AG04449 (cell line): ENCODE measurements around the gene BAIAP2L1.
"Not testable (repeated sequence)": the region's sequence is repeated elsewhere in the genome, so short reads cannot be mapped to it uniquely, and the experiment has no call there.

Source experiments
- CTCF ChIA-PET: fragments of 350-600 bp; formaldehyde crosslinking; extraction: SDS; loops from one replicate; lab custom pipeline; 2021; ENCODE audit warnings: antibody characterized with exemption; lab: Yijun Ruan, JAX
- POLR2A ChIA-PET: fragments of 400-600, 350-600 bp; formaldehyde crosslinking; extraction: SDS; loops from one replicate; lab custom pipeline; 2020; ENCODE audit warnings: antibody characterized with exemption, inconsistent platforms; lab: Yijun Ruan, JAX
- DNase-seq: peaks from one replicate; pipeline ENCODE4 v3.0.0-alpha.2; 2010; ENCODE audit warnings: low read depth, low spot score
- H3K4me3 ChIP-seq: 2 replicates; pipeline ENCODE4 v1.5.1; 2011; ENCODE audit warnings: low read depth, mild to moderate bottlenecking, control low read depth, low read length
- TF ChIP-seq, protein P1 (sequence below): IDR thresholded peaks from one replicate; pipeline ENCODE4 v1.5.1; 2011; ENCODE audit warnings: mild to moderate bottlenecking, moderate library complexity, low read length, control low read depth, inconsistent platforms; ENCODE audit not compliant: insufficient read depth; ENCODE audit errors: missing control alignments

Gene BAIAP2L1

DNA sequence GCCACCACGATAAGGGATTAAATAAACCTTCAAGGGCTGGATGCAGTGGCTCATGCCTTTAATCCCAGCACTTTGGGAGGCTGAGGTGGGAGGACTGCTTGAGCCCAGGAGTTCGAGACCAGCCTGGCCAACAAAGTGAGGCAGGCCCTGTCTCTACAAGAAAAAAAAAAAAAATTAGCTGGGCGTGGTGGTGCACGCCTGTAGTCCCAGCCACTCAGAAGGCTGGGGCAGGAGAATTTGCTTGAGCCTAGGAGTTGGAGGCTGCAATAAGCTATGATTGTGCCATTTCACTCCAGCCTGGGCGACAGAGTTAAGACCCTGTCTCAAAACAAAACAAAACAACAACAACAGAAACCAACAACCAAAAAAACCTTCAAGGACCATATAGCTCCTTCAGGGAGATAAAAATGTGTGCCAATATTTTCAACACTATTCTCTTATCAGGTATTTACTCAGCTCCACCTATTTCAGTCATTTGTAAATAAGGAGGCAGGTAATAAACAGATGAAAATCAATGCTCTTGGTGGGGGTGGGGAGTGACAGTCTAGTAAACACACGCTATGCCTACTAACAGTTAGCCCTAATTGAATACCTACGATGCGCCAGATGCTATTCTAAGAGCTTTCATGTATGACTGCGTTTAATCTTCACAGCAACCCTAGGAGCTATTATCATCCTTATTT is 13.2 kb downstream of the BAIAP2L1 start:
- POLR2A ChIA-PET = no interaction called here
- H3K4me3 ChIP-seq = no peak overlapping the region
- TF ChIP-seq, protein P1, sequence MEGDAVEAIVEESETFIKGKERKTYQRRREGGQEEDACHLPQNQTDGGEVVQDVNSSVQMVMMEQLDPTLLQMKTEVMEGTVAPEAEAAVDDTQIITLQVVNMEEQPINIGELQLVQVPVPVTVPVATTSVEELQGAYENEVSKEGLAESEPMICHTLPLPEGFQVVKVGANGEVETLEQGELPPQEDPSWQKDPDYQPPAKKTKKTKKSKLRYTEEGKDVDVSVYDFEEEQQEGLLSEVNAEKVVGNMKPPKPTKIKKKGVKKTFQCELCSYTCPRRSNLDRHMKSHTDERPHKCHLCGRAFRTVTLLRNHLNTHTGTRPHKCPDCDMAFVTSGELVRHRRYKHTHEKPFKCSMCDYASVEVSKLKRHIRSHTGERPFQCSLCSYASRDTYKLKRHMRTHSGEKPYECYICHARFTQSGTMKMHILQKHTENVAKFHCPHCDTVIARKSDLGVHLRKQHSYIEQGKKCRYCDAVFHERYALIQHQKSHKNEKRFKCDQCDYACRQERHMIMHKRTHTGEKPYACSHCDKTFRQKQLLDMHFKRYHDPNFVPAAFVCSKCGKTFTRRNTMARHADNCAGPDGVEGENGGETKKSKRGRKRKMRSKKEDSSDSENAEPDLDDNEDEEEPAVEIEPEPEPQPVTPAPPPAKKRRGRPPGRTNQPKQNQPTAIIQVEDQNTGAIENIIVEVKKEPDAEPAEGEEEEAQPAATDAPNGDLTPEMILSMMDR = no peak
- no peak for DNase-seq
- CTCF ChIA-PET = interaction anchor here (1.3 to 2.2 kb wide), 3 partner anchors 8 to 15 kb away, joined by 3 to 8 read pairs (median 3); no protein-coding TSS in a partner anchor

DNA sequence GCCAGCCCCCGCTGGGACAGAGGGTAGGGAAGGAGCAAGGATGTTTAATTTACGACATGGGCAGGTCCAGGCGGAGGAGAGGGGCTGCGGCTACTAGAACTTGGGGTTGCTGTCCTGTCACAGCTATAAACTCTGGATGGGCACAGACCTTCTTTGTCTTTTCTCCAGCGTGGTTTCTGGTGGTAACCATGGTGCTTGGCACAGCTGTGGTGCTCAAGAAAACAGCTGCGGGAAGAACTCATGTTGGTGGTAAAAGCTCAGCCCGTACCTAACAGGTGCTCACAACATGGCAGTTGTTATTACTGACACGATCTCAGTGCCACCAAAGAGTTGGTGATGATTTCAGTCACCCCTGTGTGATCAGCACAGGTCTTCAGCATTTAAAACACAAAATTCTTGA is 13.8 kb downstream of the BAIAP2L1 start:
- H3K4me3 ChIP-seq = no peak overlapping the region
- DNase-seq = no peak
- TF ChIP-seq, protein P1 = no peak
- POLR2A ChIA-PET = no interaction called here
- CTCF ChIA-PET = interaction anchor here (1.3 to 2.2 kb wide), 2 partner anchors 7 to 15 kb away, joined by 3 to 8 read pairs; no protein-coding TSS in a partner anchor

DNA sequence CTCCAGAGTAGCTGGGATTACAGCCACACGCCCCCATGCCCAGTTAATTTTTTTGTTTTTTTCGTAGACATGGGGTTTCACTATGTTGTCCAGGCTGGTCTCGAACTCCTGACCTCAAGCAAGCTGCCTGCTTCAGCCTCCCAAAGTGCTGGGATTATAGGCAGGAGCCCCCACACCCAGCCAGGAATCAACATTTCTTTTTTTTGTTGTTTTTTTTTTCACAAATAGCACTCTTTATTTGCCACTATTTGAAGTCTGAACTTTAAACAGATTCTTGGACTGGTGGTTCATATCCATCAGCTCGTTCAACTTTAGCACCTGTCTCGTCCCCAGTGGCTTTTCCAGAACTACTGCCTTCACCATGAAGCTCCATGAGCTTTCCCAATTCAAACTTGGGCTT is 15.4 kb downstream of the BAIAP2L1 start:
- H3K4me3 ChIP-seq, DNase-seq, CTCF ChIA-PET, POLR2A ChIA-PET: not testable (repeated sequence)

DNA sequence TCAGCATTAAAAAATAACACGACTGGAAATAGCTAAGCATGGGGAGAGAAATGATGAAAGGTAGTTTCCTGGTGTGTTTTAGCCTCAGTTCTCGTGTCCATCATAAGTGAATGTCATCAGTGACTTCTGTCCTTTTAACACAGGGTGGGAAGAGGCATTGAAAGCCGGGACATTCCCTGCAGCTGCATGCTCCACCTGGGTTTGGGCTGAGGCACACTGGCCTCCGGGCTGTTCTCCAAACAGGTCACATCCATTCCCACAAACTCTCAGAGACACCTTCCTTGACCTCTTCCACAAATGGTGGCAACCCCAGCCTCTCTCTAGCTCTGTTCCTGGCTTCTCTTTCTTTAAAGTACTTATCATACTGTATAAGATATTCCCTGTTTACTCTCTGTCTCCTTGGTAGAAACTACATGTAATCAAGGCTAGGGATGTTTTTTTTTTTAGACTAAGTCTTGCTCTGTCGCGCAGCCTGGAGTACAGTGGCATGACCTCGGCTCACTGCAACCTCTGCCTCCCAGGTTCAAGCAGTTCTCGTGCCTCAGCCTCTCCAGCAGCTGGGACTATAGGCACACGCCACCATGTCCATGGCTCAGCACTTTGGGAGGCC is 22.6 kb downstream of the BAIAP2L1 start:
- POLR2A ChIA-PET = no interaction called here
- CTCF ChIA-PET = no interaction called here
- TF ChIP-seq, protein P1 = no peak
- DNase-seq = no peak
- no peak overlapping the region for H3K4me3 ChIP-seq

DNA sequence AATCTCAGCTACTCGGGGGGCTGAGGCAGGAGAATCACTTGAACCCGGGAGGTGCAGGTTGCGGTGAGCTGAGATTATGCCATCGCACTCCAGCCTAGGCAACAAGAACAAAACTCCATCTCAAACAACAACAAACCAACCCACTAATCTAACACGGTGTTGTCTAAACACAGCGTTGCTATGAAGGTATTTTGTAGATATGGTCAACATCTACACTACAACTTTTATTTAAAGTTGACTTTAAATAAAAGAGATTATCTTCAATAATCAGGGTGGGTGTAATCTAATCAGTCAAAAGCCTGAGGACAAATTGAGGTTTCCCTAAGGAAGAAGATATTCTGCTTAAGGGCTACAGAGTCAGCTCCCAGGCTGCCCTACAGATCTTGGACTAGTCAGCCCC is 24.2 kb downstream of the BAIAP2L1 start:
- no peak overlapping the region for H3K4me3 ChIP-seq
- CTCF ChIA-PET = no interaction called here
- TF ChIP-seq, protein P1 = no peak
- POLR2A ChIA-PET = no interaction called here
- no peak for DNase-seq

DNA sequence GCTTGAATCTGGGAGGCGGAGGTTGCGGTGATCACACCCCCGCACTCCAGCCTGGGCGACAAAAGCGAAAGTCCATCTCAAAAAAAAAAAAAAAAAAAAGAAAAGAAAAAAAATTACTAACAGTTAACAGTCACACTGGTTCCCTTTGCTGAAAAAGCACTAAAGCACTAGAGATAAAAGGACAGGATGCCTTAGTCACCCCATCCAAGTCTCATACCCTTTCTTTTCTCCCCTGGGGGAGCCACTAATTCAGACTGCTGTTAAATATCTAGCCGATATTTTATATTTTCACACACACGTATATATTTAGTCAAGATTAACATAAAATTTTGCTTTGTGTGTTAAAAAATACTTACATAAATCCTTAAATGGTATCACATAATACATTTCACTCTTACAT is 25.2 kb downstream of the BAIAP2L1 start:
- no peak for DNase-seq
- H3K4me3 ChIP-seq = no peak overlapping the region
- TF ChIP-seq, protein P1 = no peak
- CTCF ChIA-PET = no interaction called here
- POLR2A ChIA-PET = interaction anchor here (0.7 kb wide), 1 partner anchor 11 kb away, joined by 3 read pairs; no protein-coding TSS in a partner anchor
